ENCODE results near the gene HIRA.
"Not testable (repeated sequence)": the region's sequence is repeated elsewhere in the genome, so short reads cannot be mapped to it uniquely, and the experiment has no call there.

HIRA gene

DNA sequence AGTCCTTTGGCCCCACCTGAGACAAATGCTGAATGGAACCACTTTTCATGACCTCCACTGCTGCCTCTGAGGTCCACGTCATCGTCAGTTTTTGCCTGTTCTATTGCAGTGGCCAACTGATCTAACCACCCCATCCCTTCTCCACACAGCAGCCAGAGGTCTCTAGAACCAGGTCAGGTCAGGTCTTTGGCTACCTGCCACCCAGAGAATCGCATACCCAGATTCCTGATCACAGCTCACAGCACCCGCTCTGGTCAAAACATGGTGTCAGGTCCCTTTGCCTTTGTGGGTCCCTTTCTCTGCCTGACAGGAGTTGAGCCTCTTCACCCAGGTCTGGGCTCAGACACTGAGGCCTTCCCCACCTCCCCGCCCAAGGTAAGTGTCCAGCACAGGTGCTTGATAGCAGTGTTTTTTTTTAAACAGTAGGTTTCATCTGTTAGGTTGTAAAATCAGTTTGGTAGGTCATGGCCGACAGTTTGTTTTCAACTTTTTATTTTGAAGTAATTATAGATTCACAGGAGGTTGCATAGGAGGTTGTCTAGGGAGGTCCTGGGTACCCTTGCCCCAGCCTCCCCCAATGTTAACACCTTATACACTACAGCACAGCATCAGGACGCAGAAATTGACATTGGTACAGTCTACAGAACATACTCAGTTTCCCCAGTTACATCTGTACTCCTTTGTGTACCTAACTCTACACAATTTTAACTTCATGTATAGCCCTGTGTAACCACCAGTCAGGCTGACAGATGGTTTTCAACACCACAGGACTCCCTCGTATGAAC lies 9.1 kb upstream of the HIRA start:
- DNase-seq (ENCODE audit: low read depth in 2 of 2): no peak

DNA sequence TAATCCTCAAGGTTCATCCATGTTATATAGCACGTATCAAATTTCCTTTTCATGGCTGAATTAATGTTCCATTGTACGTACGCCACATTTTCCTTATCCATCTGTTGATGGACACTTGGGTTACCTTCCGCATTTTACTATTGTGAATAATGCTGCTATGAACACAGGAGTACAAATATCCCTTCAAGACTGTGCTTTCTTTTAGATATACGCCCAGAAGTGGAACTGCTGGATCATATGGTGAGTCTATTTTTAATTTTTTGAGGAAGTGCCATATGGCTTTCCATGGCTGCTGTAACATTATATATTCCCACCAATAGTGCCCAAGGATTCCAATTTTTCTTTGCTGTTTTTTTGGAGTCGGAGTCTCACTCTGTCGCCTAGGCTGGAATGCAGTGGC lies 6.8 kb upstream of the HIRA start:
- DNase-seq (ENCODE audit: low read depth in 2 of 2): no peak

DNA sequence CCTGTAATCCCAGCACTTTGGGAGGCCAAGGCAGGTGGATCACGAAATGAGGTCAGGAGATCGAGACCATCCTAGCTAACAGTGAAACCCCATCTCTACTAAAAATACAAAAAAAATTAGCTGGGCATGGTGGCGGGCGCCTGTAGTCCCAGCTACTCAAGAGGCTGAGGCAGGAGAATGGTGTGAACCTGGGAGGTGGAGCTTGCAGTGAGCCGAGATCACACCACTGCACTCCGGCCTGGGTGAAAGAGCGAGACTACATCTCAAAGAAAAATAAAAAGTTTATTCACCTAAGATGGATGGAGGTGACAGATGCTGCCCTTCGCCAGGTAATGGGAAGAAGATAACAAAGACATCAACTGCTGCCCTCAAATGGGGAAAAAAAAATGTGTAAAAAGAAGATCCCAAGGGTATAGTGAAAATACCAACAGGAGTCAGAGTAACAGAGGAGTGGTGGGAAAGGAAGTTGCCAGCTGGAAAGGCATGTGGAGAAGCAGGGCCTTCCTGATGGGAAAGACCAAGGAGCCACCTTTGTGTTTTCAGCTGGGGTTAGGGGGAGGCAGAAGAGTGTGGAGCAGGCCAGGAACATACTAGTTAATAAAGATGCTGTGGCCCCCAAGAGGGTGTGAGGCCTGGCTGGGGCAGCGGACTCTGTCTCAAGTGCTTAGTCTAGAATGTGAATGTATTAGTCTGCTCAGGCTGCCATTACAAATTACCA lies 5.1 kb upstream of the HIRA start:
- not testable (repeated sequence) for DNase-seq (ENCODE audit: low read depth in 2 of 2)

DNA sequence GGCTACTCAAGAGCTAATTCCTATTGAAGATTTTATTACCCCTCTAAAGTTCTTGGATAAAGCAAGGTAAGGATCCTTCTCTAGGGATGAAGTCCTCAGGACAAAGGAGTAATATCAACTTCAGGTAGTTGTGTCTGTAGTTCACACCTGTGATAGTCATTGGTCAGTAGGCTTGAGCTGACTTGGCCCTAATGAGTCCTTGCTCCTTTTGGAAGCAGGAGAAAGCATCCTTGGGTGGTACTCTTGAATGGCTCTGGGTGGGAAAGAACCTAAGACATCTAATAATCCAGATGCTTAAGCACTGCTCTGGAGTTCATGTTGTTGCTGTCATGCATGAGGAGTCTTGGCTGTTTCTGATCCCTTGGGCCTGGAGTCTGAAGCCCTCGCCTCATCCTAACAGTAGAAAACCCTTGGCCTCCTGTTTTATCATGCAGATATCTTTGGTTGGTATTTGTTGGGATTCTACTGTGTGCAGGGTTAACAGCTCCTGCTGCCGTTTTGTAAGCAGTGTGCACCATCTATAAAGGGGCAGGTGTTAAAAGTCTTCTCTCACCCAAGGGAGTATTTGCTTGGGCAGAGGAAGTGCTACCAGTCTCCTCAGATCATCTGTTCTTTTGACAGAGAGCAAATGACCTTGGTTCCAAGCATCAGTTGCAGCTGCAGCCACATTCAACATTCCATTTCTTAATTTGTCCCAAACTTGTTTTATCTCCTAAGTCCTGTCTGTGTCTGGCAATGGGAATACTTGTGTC lies 3.5 kb upstream of the HIRA start:
- no peak for DNase-seq (ENCODE audit: low read depth in 2 of 2)

DNA sequence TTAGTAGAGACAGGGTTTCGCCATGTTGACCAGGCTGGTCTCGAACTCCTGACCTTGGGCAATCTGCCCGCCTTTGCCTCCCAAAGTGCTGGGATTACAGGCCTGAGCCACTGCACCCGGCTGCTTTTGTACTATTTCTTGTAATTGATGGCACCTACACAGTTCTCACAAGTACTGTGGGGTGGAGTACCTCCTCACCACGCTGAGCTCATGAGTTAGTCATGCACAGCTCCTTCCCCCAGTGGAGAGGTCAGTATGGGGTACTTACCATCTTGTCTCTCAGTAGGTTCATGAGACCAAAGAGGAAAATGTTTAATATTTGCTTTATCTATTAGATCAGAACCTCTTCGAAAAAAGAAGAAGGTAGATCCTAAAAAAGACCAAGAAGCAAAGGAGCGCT lies 2.9 kb upstream of the HIRA start:
- no peak for DNase-seq (ENCODE audit: low read depth in 2 of 2)

DNA sequence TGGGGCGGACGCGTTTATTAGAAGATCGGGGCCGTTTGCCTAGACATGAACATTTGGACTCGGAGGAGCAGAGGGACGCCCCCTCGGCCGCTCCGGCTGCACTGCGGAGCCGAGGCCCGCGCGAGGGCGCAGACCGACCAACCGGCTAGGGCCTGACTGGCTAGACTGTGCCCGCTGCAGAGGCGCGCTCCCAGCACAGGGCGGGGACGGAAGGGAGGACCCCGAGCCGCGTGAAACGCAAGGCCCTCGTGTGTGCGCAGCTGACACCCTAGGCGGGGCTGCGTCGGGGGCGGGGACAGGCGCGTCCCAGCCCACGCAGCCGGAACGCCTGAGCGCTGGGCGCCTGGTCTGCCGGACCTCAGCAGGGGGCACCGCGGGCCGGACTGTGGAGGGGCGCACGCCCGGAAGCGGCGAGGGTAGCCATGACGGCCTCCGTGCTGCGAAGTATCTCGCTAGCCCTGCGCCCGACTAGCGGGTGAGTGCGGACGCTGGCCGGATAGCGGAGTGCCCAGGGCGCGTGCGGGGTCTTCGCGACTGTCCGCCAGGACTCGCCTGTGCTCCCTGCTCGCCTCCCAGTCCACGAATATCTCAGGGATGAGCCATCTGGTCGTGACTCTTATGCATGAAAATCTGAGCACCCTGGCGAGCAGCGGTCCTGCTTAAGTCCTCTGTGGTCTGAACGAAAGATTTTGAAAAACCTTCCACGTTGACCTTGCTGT lies 759 bp upstream of the HIRA start, which contains the start of gene MRPL40:
Gene MRPL40 (plus strand): TSS at position 413 of the 719 bp plus-strand sequence. CDS start 10 bp downstream, at position 423.
- DNase-seq (ENCODE audit: low read depth in 2 of 2): peak; percentile 90 to 93

DNA sequence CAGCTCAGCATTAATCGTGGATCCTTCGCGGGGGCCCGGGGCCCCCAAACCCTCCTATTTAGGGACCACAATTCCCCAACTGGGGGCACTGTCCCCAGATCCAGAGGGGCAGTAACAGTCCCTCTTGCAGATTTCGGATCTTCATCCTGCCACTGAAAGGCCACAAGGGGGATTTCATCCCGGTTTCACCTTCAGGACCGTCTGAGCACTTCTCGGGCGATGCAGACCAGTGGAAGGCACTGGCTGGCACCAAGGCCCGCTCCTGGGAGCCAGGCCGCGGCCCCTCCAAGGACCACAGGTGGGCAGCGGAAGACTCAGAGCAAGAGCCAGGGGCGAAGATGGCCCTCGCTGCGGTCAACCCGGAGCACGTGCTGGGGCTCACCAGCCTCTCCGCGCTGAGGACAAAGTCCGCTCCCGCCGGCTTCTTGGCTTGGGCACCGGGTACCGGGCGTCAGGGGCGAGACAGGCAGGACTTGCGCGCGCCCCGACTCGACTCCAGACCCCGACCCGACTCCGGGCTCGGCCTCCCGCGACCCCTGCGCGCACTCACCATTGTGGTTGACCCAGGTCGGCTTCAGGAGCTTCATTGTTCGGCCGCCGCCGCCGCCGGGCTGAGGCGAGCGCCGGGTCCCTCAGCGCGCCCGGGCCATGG lies 517 bp downstream of the HIRA start:
- no peak for DNase-seq (ENCODE audit: low read depth in 2 of 2)

DNA sequence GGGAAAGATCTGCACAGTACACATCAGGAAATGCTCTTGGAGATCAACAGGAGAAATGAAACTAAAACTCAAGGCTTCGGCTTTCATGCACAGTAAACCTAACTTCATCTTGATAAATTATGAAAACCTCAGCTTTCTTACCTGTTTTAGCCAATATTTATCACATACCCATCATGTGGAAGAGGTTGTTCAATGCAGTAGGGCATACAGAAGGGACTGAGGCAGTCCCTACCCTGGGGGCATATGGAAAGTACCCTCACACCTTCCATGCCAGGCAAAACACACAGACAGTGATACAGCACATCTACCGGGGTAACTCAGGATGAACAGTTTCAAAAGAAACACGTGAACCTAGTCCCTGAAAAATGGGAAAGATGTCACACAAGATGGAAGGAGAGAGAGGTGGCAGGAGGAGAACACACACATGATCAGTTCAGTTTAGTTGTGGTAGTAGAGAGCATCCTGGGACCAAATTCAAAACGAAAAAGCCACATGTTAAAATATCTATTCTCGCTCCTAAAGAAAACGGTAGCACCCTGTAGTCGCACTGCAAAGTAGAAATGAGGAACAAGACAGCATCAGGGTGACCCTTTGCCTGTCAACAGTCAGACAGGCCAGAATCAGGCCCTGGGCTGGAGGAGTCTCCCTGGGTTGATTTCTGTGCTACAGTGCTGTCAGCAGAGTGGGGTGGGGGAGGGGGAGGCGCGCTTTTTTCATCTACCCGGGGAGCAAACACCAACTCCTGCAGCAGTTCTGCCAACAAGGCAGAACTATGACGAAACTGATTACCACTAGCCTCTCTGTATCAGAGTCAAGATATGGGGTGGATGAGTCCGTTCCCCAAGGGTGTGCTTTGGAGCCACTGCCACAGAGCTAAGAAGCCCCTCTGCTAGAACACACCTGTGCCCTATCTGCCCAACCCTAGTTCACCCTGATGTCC lies 1.3 kb downstream of the HIRA start:
- peak in 1 of 2 donors; percentile 33 for DNase-seq (ENCODE audit: low read depth in 2 of 2)

DNA sequence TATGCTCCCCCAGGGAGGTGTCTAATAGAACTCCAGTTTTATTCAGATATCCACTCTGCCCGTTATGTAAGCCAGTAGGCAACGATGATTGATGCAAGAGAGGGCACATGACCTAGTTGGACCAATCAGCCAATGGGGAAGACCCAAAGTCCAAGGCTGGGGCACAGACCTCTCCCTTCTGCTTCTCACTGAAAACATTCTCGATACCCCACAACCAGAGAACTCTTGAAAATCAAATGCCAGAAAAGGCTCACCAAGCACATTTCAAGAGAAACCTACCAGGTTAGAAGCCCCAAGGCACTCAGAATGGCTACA lies 7.4 kb downstream of the HIRA start:
- no peak for DNase-seq (ENCODE audit: low read depth in 2 of 2)

DNA sequence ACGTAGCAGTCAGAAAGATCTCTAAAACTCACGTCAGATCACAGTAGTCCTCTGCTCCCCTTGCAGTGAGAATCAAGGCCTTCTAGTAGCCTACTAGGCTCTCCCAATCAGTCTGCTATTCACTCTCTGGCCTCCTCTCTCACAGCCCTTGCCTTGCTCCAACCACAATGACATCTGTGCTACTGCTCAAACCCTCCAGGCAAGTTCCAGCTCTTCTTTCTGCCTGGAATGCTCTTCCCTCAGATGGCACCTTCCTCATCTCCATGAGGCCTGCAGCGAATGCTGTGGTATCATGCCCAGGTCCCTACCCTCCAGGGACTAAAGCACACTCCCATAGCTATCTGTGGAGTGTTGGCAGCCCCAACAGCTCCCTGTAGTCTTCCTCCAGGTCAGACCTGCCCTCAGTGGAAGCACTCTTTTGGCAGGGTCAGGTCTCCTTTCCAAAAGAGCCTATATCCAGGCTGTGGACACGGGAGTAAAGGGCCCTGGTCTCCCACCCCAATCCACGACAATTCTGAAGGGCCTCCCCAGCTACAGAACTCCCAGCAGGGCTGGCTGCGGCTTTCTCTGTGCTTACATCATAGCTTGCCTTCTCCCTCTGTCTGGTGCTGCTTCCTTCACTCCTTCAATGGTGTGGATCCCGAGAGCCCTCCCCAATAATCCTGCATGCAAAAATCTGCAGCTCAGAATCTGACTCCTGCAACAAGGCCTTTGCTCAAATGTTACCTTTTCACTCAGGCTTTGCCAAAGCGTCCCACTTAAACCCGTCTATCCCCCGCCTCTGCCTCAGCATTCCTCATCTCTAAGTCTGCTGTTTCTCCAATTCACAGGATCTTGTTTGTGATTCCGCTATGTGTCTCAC lies 8.9 kb downstream of the HIRA start:
- DNase-seq (ENCODE audit: low read depth in 2 of 2): no peak

DNA sequence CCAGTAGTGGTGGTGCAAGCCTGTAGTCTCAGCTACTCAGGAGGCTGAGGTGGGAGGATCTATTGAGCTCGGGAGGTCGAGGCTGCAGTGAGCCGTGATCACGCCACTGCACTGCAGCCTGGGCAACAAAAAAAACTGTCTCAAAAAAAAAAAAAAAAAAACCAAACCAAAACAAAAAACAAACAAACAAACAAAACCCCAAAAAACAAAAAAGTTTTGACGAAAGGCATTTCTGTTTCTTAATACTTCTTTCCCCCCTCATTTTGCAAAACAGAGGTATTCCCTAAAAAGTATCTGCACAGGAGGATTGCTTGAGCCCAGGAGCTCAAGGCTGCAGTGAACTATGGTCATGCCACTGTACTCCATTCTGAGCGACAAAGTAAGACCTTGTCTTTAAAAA lies 11.2 kb downstream of the HIRA start:
- no peak for DNase-seq (ENCODE audit: low read depth in 2 of 2)

DNA sequence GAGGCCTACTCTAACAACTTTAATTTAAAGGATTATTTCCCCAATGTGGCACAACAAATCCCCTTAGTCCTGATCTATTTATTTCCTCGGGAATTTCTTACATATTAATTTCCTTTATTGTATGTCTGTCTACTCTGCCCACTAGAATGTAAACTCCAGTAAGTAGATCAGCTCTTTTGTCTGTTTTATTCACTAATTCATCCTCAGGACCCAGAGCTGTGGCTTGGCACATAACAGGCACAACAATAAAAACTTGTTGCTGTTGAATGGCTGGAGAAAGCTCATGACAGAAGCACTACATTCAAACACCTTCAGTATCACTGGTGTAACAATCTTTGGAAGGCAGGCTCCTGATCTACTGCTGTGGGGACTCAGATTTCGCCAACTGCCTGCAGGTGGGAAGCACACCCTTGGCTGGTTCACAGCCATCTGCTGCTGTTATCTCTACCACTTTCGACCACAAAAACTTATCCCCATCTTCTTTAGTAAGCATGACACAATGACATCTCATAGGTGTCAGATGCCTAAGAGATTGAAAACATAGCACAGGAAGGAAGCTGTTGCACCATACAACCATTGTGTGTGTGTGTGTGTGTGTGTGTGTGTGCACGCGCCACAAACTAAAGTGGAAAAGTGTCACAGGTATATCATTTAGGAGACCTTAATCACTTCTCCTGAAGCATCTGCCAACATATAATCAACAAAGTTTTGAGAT lies 11.9 kb downstream of the HIRA start:
- peak in 1 of 2 donors; percentile 38 for DNase-seq (ENCODE audit: low read depth in 2 of 2)

DNA sequence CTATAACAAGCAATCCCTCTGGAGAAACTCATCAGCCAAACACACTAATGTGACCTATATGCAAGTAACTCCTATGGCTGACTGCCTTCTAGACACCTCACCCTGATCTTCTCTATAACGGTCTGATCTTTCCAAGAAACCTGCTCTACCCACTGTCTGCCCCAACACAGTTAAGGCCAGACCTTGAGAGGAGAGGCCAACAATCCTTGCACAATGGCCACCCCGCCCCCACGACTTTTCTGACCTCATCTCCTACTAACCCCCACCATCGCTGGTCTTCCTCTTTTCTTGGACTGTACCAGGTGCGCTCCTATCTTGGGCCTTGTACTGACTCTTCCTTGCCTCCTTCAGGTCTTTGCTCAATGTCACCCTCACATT lies 12.5 kb downstream of the HIRA start:
- DNase-seq (ENCODE audit: low read depth in 2 of 2): no peak

DNA sequence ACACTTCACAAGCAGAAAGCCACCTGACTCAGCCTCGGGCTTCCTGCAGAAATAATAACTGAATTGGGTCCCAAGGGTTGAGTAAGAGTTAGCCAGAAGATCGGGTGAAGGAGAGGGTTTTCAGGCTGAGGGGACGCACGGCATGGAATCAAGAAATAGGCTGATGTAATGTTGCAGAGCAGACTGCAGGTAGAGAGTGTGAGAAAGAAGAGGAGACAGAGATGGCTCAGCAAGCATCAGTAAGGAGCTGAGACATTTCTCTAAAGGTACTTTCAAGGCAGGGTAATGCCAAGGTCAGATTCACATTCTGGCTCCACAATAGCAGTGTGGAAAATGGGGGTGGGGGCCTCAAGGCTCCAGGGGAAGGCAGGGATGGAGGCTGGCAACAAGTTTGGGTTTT lies 18.6 kb downstream of the HIRA start:
- no peak for DNase-seq (ENCODE audit: low read depth in 2 of 2)

DNA sequence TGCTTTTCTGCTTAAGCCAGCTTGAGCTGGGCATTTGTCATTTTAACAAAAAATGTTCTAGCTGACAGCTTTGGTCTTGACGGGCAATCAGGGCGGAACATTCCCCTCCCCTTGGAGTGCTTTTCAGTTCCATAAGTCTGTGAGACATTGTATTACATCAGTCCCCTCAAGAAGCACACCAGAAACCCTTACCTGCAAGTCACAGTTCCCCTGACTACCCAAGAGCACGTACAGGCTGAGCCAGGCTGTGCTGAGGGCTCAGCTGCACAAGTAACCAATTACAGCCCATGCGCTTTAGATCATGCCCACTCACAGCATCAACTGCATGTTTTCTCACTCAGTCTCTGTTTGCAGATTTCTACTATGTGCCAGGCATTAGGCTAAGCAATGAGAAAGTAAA lies 19.1 kb downstream of the HIRA start:
- DNase-seq (ENCODE audit: low read depth in 2 of 2): no peak

DNA sequence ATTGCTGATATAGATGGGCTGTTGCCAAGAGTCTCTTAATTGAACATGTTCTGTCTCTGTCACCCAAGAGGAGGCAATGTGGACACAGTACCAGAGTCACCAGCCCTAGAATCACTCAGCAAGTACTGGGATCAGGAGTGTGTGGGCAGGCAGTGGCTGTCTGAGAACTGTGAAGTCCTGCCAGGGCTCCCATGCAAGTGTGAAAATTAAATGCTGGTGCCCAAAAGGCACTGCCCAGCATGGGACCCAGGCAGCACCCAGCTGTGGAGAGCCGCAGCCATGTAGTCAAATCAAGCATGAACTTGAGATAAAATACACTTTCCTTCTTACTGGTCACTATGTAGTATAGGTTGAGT lies 19.9 kb downstream of the HIRA start:
- no peak for DNase-seq (ENCODE audit: low read depth in 2 of 2)

DNA sequence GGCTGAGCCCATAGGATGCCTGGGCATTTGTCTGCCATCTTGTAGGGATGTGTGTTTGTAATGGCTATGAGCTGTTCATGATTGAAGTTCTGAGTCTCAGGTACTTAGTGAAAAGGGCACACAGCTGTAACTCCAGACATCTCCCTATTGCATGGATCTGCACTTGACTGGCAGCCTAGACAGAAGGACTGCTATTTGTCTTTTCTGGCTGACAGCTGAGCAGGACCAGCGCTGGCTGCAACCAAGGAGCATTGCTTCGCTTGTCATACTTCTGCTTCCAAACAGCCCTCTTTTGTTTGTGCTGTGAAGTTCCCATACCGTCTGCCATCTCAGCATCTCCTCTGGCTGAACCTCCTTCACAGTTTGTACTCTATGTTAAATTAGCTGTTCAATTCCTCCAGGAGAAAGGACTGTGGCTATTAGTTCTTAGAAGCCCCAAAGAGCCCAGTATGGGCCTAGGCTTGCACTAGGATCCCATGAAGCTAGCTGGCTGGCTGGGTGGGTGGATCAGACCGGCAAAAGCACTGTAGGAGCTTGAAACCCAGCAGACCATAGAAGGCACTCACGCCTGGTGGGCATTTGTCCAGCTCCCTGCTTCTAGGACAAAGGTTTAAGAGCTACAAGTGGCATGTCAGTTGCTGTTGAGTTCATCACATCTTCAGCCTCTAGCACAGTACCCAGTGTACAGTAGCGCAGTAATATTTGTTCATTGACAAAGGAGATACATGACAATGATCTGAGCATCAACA lies 20.4 kb downstream of the HIRA start:
- DNase-seq (ENCODE audit: low read depth in 2 of 2): no peak
